ENCODE measurements around the gene TMEM163. TPM values are rescaled to one million over a fixed set of nuclear protein-coding genes. Genes with fewer than 3 reads are reported as not detected.

Gene TMEM163
- total RNA-seq, 6 donors from 2014 or later: 19.3 to 71.6 (median 26.7) TPM

DNA sequence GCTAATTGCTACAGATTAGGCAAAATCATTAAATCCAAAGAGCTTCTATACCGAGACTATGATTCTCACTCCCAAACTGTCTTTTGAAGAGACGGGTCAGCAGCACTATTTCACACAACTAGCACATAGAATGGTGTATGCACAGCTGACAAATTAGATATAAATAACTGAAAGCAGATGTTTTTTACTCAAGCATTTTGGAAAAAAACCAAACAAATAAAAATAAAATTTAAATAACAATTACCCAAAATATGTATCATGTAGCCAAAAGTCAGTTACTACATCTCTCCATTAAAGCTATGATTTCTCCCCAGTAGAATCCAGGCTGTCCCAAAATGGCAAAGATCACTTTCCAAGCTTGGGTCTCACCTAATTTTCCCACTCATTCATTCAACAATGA, 107.9 kb downstream of the TMEM163 start:
- H3K4me1 ChIP-seq: no peaks in the 10 kb centered on the region
- no peak overlapping the region for H3K27ac ChIP-seq
- H3K9me3 ChIP-seq: peaks cover 0 to 5% (median 0%) of the 10 kb centered on the region in 4 donors
- H3K27me3 ChIP-seq: no peaks in the 10 kb centered on the region
- no peaks in the 10 kb centered on the region for H3K36me3 ChIP-seq
- WGBS, 2 donors: 85 to 96% methylated on average over 2 of the region's 2 CpGs
- TF ChIP-seq POLR2A (IDR thresholded peaks at IDR 0.05) (no peak), EP300 (IDR thresholded peaks at IDR 0.05) (no peak), POLR2AphosphoS5 (IDR thresholded peaks at IDR 0.05) (no peak)
- TF ChIP-seq, protein P1, sequence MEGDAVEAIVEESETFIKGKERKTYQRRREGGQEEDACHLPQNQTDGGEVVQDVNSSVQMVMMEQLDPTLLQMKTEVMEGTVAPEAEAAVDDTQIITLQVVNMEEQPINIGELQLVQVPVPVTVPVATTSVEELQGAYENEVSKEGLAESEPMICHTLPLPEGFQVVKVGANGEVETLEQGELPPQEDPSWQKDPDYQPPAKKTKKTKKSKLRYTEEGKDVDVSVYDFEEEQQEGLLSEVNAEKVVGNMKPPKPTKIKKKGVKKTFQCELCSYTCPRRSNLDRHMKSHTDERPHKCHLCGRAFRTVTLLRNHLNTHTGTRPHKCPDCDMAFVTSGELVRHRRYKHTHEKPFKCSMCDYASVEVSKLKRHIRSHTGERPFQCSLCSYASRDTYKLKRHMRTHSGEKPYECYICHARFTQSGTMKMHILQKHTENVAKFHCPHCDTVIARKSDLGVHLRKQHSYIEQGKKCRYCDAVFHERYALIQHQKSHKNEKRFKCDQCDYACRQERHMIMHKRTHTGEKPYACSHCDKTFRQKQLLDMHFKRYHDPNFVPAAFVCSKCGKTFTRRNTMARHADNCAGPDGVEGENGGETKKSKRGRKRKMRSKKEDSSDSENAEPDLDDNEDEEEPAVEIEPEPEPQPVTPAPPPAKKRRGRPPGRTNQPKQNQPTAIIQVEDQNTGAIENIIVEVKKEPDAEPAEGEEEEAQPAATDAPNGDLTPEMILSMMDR (IDR thresholded peaks at IDR 0.05): no peak
- DNase-seq: no peak
- no peak for ATAC-seq (ENCODE audit: low FRiP score in 2 of 2)
- no peak overlapping the region for H3K4me3 ChIP-seq

DNA sequence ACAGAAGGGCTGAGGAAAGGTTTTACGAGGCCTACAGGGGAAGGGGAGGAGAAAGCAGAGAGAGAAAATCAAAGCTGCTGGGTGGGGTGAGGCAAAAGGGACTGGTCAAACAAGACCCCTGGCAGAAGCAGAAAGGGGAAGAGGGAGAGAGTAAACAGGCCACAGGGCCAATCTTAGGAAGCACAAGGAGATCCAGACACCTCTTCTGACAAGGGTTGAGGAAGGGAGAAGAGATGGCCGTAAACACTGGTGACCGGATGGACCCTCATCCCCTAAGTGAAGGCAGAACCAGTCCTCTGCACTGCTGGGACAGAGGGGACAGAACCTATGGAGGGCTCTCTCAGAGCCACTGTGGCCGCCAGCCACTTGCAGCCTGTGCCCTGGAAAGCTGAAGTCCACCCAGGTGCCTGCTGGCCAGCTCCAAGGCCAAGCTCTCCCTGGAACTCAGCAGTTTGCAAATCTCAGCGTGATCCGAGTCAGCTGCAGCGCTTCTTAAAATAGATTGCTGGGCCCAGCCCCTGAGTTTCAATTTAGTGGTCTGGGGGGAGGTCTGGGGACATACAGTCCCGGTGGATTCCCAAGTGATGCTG, 108.8 kb downstream of the TMEM163 start:
- ATAC-seq (ENCODE audit: low FRiP score in 2 of 2) (peak in 1 of 2 donors; percentile 53), DNase-seq (no peak)
- H3K36me3 ChIP-seq: no peaks in the 10 kb centered on the region
- no peak overlapping the region for H3K4me3 ChIP-seq
- TF ChIP-seq, protein P1 (IDR thresholded peaks at IDR 0.05): no peak
- TF ChIP-seq EP300 (IDR thresholded peaks at IDR 0.05) (no peak), POLR2A (IDR thresholded peaks at IDR 0.05) (no peak), POLR2AphosphoS5 (IDR thresholded peaks at IDR 0.05) (no peak)
- no peaks in the 10 kb centered on the region for H3K4me1 ChIP-seq
- no peaks in the 10 kb centered on the region for H3K27me3 ChIP-seq
- 86 to 89% methylated on average over 8 of the region's 8 CpGs for WGBS, 2 donors
- H3K9me3 ChIP-seq: peaks cover 0 to 5% (median 0%) of the 10 kb centered on the region in 4 donors
- no peak overlapping the region for H3K27ac ChIP-seq

DNA sequence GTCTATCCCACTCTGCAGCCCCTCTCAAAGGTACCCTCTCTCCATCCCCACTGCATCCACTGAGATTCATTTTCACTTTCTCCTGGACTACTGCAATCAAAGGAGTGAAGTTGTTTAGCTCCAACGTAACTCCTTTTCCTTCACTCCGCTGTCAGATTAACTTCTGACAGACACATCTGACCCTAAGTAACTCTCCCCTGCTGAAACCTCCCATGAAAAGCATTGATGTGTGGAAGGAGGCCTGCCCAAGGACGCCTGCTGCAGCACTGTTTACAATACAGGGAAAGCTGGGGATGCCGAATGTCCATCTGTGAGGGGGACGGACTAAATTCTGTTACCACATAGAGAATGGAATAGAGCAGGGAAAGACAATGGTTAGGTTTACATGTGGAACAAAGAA, 114.8 kb downstream of the TMEM163 start:
- Histone ChIP-seq H3K4me1 (no peaks in the 10 kb centered on the region), H3K27me3 (no peaks in the 10 kb centered on the region), H3K9me3 (peaks cover 0 to 4% (median 0%) of the 10 kb centered on the region in 4 donors), H3K4me3 (no peak overlapping the region), H3K36me3 (no peaks in the 10 kb centered on the region), H3K27ac (no peak overlapping the region)
- DNase-seq (no peak), ATAC-seq (ENCODE audit: low FRiP score in 2 of 2) (no peak)
- WGBS, 2 donors: 57 to 67% methylated on average over 5 of the region's 5 CpGs
- TF ChIP-seq, protein P1 (IDR thresholded peaks at IDR 0.05): no peak
- no peak for TF ChIP-seq POLR2A (IDR thresholded peaks at IDR 0.05)
- TF ChIP-seq POLR2AphosphoS5 (IDR thresholded peaks at IDR 0.05): no peak
- TF ChIP-seq EP300 (IDR thresholded peaks at IDR 0.05): no peak

DNA sequence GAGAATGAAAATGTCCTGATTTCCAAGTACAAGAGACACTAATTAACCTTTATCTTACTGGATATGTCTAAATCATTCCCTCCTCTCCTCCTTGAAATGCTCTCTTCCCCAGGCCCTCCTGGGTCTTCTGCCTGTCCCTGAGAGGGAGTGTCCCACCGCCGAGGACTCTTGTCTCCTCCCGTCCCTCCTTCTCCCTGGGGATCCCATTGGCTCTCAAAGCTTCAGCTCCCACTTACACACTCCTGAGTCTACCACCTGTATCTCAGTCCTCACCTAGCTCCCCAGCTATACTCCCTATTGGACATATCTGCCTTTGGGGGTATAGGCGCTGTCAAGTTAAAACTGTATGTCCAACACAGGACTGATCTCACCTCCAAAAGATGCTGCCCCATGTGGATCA, 116.1 kb downstream of the TMEM163 start:
- H3K4me1 ChIP-seq: no peaks in the 10 kb centered on the region
- WGBS, 2 donors: 78 to 93% methylated on average over 4 of the region's 4 CpGs
- DNase-seq (no peak), ATAC-seq (ENCODE audit: low FRiP score in 2 of 2) (no peak)
- H3K9me3 ChIP-seq: peaks cover 0 to 4% (median 0%) of the 10 kb centered on the region in 4 donors
- H3K27me3 ChIP-seq: no peaks in the 10 kb centered on the region
- H3K36me3 ChIP-seq: no peaks in the 10 kb centered on the region
- no peak overlapping the region for H3K4me3 ChIP-seq
- no peak for TF ChIP-seq POLR2A (IDR thresholded peaks at IDR 0.05)
- TF ChIP-seq EP300 (IDR thresholded peaks at IDR 0.05): no peak
- TF ChIP-seq POLR2AphosphoS5 (IDR thresholded peaks at IDR 0.05): no peak
- H3K27ac ChIP-seq: no peak overlapping the region

DNA sequence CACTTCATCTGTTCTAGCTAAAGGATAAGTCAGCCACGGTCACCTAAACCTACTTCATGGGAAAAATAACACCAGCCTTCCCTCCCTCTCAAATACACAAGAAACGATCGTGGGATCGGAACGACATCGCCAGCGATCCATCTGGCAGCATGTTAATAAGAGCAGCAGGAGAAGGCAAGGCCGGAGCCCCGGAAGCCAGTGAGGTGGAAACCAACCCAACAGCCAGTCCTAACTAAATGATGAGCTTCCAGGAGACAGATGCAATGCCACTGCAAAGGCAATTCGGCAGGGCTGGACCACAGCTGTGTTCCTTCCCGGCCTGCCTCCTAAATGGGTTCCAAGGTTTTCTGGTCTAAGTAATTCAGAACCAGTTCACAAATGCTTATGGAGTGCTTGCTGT, 117.5 kb downstream of the TMEM163 start:
- DNase-seq (no peak), ATAC-seq (ENCODE audit: low FRiP score in 2 of 2) (no peak)
- Histone ChIP-seq H3K36me3 (no peaks in the 10 kb centered on the region), H3K27me3 (no peaks in the 10 kb centered on the region), H3K4me1 (no peaks in the 10 kb centered on the region), H3K27ac (no peak overlapping the region), H3K4me3 (no peak overlapping the region), H3K9me3 (peaks cover 0 to 4% (median 0%) of the 10 kb centered on the region in 4 donors)
- TF ChIP-seq POLR2AphosphoS5 (IDR thresholded peaks at IDR 0.05): no peak
- no peak for TF ChIP-seq EP300 (IDR thresholded peaks at IDR 0.05)
- TF ChIP-seq, protein P1 (IDR thresholded peaks at IDR 0.05): no peak
- TF ChIP-seq POLR2A (IDR thresholded peaks at IDR 0.05): no peak
- WGBS, 2 donors: 90 to 96% methylated on average over 11 of the region's 11 CpGs
